HL-60/S4 treated with phorbol 12-myristate 13-acetate at 8.2 ng/mL for 4 days and 3 days (cell line): Measurements from ENCODE around the gene PER1.

ENCODE experiments used
- in situ Hi-C: fragments of 300-500 bp; cut with MboI; formaldehyde crosslinking; loops from 2 replicates; pipeline ENCODE4 v1.15.0; 2022; ENCODE audit warnings: low sequenced_read_pairs

The PER1 gene

DNA sequence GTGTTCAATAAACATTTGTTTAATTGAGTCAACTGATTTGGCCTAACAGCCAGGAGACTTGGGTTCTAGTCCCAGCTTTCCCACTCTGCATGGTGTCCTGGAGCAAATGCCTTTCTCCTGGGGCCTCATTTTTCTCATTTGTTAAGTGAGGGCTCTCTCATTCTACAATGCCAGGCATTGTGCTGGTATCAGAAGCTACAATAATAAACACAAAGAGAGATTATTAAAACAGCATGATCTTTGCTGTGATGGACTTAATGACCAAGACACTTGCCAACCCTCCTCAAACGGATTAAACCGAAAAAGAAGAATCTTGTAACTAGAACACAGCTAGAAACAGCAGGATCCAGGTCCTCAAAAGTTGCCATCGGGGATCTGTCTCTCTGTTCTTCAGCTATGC lies 15.3 kb upstream of the PER1 start:
- in situ Hi-C loops, result no loop called here

DNA sequence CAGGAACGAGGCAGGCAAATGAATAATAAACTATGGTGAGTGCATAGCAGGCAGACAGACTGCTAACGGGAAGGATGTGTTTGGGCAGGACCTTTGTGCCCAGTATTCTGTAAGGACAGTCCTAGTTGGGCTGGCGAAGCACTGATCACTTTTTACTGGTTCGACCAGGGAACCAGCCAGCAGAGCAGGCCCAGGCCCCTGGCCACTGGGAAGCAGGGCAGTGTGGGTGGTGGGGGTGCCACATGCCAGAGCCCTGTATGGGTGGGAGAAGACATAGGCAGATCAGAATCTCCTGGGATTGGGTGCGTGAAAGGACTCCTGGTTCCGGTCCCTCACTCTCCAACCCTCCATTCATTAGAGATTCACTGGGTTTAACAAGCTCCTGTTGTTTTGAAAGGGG lies 14.5 kb upstream of the PER1 start:
- in situ Hi-C loops, result no loop called here

DNA sequence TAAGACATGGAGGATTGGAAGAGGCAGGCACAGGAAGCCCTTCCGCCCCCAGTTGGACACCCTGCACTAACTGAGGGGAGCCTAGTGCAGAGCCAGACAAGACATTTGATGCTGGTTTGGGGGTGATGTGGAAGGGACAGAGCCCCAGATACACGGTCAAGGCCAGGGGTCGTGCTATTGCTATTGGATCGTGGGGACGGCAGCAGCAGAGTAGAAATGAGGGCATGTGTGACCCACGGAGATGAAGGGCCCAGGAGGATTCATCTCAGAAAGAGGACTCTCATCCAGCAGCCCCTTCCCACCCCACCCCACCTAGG lies 12.6 kb upstream of the PER1 start:
- in situ Hi-C loops, result no loop called here

GRCh38 chr17:8163978-8164814 lies 12.0 kb upstream of the PER1 start:
- in situ Hi-C loops, result no loop called here

DNA sequence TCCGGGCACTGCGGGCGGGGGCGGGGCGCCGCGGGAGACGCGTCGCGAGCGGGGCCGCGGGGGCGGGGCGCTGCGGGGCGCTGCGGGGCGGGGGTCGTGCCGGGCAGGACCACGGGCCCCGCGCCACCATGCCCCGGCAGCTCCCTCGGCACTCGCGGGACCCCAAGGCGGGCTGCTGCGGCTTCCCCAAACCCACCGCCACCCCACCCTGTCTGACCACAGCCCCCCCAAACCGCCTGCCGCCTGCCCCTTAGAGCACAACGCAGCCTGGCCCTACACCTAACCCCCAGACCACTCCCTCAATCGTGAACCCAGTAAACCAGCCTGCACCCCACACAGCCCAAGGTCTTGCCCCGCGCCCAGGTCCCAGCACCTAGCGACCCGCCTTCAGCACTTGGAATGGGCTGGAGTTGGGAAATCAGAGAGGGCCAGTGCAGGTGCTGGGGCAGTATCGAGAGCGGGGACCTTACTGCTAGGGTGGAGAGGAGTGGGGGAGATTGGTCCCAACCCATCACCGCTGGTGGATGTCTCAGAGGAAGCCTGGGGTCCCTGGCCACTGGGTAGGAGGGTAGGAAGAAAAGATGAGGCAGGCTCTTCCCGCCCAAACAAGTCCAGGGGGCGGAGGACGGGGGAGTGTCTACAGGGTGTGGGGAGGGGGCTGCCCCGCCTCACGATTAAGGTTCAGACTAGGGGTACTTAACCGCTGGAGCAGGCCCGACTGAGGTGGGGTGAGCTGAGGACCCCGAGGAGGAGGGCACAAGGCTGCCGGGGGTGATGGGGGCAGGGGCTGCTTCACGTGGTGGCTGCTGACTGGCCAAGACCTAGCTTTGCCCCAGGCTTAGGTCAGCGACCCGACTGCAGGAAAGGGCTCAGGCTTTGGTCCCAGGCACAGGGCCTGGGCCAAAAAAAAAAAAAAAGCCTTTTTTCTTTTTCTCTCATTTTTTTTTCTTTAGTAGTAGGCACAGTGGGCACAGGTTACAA lies 11.1 kb upstream of the PER1 start:
- in situ Hi-C loops, result no loop called here

DNA sequence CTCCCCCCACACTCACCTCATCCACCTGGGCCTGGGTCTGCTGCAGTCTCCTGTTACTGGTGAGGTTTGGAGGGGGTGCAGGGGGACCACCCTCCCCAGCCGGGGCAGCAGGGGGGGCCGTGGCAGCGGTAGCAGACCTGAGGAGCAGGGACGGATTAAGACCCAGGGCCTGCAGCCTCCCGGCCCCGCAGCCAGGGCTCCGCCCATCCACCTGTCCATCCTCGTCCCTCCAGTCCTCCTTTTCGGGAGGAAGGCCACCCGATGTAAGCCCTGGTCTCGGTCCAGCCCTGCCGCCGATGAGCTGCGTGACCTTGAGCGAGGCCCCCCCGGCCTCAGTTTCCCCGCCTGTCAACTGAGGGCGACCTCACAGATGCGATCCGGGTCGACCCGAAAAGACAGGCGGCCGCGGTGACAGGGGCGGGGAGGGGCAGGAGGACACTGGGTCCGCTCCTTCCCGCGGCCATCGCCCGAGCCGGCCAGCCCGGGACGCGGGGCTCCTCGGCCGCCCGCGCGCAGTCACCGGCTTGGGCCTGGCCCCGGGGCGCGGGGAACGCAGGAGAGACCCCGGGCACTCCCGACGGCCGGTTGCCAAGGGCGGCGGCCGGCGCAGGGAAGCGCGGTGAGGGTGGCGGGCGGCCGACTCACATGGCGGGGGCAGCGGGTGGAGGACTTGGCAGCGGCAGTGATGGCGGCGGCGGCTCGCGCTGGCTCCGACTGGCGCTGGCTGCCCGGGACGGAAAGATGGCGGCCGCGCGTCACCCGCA lies 10.2 kb upstream of the PER1 start, which contains the start of gene VAMP2:
TSS of gene VAMP2 (minus strand) at position 716 of the 764 bp plus-strand sequence. CDS start at position 647, 69 bp downstream.
- in situ Hi-C loops, result no loop called here

DNA sequence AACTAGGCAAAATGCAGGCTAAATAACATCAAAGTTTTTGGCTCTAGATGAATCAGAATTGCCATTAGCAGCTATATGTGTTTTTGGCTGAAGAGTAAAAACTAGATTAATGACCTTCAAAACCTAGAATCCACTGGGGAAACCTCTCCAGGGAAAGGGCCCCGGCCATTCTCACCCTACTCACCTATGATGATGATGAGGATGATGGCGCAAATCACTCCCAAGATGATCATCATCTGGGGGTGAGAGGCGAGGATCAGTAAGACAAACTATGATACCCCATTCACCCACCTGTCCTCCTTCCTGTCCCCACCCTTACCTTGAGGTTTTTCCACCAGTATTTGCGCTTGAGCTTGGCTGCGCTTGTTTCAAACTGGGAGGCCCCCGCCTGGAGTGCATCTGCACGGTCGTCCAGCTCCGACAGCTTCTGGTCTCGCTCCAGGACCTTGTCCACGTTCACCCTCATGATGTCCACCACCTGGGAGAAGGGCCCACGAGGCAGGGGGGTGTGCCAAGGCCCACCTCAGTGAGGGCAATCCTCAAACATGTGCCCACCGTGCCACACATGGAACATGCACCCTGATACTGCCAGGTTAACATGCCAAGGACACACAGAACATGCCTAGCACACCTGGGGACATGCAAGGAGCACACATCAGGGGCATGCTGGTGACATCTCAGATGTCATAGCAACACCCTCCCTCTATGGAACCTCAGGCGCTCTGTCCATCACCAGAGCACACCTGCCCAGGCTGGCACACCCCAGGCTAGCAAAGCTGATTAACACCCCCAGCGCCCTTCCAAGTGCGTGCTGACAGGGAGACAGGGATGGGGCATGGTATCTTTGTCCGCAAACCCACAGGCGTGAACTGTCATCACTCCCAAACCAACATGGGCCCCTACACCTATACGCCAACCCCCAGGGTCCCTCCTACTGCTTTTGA lies 9.4 kb upstream of the PER1 start:
- in situ Hi-C loops, result no loop called here

- in situ Hi-C loops, result no loop called here
These were observed 8.6 kb upstream of the PER1 start for GRCh38 chr17:8160741-8161221.

DNA sequence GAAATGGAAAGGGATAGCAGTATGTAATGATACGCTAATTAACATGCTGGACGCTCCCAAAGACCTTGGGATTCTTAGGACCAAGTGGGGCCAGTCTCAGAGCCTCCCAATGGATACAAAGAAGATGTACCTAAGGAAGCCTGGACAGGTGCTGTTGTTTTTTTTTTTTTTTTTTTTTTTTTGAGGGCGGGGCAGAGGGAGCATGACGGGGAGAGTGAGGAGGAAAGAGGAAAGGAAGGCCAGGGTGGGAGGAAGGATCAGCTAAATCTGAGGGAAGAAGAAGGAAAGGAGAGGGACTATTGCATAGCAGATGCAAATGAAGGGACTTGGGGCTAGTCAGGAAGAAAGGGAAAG lies 8.0 kb upstream of the PER1 start:
- in situ Hi-C loops, result no loop called here

DNA sequence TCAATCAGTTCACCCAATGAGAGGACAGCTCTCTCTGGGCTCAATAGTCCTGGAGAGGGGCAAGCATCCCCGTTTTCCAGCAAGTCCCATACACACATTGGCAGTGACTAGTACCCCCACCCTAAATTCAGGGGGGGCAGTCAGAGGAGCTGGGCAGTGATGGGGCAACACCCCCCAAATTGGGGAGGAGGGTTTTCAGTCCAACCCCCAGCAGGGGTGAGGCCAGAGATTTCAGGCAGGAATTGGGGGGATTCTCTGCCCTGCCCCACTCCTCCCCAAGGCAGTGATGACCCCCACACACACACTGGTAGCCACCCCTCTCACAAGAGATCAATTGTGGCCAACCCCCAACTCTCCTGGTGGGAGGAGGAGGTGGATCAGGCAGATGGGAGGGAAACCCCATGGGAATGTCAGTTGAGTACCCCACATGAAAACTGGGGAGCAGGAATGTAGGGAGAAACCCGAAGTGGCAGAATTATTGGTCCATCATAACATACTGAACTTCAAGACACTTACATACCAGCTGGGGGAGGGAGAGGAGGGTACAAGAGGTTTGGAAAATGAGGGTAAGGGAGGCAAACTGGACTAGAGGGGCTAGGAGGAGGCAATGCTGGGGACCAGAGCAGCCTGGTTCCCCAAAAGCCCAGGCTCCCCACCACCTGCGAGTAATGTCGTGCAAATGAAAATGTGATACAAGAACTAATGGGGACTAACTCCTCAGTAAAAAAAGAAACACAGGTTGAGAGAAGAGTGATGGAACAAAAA lies 7.4 kb upstream of the PER1 start:
- in situ Hi-C loops, result no loop called here

GRCh38 chr17:8159032-8159400 lies 6.8 kb upstream of the PER1 start:
- in situ Hi-C loops, result no loop called here

DNA sequence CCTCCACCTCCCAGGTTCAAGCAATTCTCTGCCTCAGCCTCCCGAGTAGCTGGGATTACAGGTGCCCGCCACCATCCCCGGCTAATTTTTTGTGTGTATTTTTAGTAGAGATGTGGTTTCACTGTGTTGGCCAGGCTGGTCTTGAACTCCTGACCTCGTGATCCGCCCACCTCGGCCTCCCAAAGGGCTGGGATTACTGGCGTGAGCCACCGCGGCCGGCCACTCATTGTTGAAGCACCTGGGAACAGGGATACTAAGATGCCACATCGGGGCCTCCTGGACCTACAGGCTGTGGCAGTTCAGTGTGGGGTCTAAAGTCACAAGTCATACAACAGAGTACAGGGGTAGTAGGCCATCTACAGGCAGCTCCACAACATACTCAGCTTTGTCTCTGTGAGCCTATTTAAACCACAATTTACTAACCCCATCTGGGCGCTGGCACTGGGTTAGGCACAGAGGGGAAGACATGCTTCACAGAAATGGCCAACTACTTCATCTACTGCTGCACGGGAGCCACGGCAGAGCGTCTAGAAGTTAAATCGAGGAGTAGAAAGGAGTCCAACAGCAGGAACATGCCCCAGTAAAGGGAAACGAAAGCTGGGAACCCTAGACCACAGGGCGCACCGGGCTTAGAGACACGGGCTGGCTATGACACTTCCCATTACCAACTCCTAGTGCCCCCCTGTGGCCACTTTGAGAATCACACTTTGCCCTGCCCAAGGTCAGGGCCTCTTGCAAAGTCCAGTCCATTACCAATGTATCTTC lies 6.2 kb upstream of the PER1 start:
- in situ Hi-C loops, result no loop called here

DNA sequence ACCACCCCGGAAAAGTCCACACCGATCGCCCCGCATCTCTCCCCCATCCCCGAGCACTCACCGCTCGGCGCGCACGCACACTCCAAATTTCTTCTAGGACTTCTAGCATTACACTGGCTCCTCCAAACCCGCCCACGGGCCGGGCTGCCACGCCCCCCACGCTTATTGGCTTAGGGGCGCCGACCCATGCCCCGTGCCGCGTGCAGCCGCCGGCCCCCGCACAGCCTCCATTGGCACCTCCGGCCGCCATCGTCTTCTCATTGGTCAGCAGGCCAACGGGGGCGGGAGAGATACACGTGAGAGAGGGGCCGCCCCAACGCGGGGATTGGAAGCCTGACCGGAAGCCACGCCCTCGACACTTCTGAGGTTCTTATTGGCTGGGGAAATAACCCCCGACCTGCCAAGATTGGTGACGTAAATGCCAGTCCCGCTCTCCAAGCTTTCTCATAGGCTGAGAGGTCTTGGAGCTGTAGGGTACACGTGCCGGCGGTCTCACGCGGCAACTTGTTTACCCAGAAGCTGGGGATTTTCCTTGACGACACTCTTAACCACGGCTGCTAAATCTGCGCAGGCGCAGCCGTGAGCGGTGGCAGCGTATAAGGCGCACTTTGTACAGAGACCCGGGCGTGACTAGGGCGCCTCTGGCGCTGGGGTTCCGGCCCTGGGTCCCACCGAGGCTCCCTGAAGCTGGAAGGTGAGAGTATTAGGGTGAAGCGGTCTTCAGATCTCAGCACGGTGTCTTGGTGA lies 4.2 kb upstream of the PER1 start:
- in situ Hi-C loops, result no loop called here

GRCh38 chr17:8155996-8156245 lies 3.7 kb upstream of the PER1 start:
- in situ Hi-C loops, result no loop called here

GRCh38 chr17:8155231-8155995 lies 3.2 kb upstream of the PER1 start:
- in situ Hi-C loops, result no loop called here

GRCh38 chr17:8154608-8155155 lies 2.5 kb upstream of the PER1 start:
- in situ Hi-C loops, result no loop called here

DNA sequence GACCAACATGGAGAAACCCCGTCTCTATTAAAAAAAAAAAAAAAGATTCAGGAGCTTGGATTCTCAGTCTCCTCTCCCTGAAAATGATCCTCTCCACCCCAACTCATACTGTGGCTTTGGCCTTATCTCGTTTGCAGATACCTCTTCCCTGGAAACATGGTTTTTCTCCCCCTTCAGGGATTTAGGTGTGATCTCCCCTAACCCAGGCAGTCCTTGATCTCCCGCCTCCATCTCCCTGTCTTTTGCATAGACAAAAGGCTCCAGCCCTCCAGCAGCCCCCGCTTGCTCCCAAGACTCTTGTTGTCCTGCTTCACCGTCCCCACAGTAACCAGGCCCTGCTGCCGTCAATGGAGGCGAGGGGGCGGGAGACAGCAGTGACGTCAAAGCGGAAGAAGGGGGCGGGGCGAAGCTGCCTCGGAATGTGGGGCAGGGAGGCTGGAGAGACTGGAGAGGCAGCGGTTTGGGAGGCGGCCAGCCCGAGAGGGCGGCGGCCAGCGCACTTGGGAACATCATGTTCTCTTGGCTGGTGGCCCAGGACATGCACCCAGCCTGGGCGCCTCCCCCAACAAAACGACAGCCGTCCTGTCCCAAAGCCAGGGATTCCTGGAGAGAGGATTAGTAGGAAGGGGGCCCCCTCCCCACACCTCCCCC lies 1.9 kb upstream of the PER1 start:
- in situ Hi-C loops, result no loop called here
